ENCODE measurements around the gene MAVS. TPM values are rescaled to one million over a fixed set of nuclear protein-coding genes. Genes with fewer than 3 reads are reported as not detected.

The MAVS gene
- total and polyA plus RNA-seq, 2 donors (not counting 1 experiment from before 2014, with no cell fraction given), result 14.4 to 15.9 TPM

DNA sequence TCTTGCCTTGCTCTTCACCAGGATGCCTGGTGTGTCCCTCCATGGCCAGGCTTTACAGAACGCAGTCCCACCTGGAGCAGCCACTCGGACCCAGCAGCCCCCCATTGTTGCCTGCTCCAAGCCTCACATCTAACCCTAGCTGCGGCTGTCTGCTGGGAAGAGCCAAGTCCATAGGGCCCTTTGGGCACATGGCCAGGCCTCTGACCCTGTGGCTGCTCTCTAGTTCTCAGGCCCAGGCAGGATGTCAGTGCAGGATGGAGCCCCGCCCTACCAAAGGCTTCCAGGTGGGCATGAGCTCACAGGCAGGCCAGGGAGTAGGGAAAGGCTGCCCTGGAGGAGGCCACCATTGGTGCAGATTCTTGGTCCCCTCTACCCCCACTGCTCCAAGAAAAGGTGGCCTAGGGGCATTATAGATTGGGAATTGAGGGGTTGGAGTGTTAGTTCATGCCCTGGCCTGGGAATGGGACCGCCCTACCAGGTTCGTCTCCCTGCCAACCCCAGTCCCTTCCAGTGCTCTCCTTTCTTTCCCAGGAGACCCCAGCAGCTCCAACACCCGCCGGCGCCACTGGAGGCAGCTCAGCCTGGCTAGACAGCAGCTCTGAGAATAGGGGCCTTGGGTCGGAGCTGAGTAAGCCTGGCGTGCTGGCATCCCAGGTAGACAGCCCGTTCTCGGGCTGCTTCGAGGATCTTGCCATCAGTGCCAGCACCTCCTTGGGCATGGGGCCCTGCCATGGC, 18.7 kb downstream of the MAVS start:
- Histone ChIP-seq H3K4me3 (replicated peaks in 1 of 4; ENCODE audit: control extremely low read depth in 1 of 4, insufficient read depth in 1 of 4, low read depth in 3 of 4, low read length in 4 of 4) (no peak overlapping the region), H3K27me3 (ENCODE audit: control insufficient read depth, insufficient read depth, low read length) (no peaks in the 10 kb centered on the region), H3K79me2 (ENCODE audit: control insufficient read depth, insufficient read depth, low read length) (no peaks in the 10 kb centered on the region), H3K9ac (ENCODE audit: insufficient read depth, low read length) (no peak overlapping the region), H3K9me3 (ENCODE audit: control insufficient read depth, insufficient read depth, low read depth, low read length) (no peaks in the 10 kb centered on the region), H4K20me1 (ENCODE audit: control insufficient read depth, extremely low read depth, insufficient read depth, low read length) (no peaks in the 10 kb centered on the region), H3K36me3 (ENCODE audit: control insufficient read depth, insufficient read depth, low read length) (peaks cover 36% of the 10 kb centered on the region), H2AFZ (ENCODE audit: low read length) (no peak overlapping the region), H3K27ac (ENCODE audit: insufficient read depth, low read length) (no peak overlapping the region), H3K4me2 (ENCODE audit: extremely low read depth, insufficient read depth, low read length) (no peak overlapping the region), H3K4me1 (ENCODE audit: control insufficient read depth, extremely low read depth, insufficient read depth, low read length) (no peaks in the 10 kb centered on the region)
- DNase-seq (ENCODE audit: low read depth in 2 of 2), result no peak
- TF ChIP-seq, protein P1, sequence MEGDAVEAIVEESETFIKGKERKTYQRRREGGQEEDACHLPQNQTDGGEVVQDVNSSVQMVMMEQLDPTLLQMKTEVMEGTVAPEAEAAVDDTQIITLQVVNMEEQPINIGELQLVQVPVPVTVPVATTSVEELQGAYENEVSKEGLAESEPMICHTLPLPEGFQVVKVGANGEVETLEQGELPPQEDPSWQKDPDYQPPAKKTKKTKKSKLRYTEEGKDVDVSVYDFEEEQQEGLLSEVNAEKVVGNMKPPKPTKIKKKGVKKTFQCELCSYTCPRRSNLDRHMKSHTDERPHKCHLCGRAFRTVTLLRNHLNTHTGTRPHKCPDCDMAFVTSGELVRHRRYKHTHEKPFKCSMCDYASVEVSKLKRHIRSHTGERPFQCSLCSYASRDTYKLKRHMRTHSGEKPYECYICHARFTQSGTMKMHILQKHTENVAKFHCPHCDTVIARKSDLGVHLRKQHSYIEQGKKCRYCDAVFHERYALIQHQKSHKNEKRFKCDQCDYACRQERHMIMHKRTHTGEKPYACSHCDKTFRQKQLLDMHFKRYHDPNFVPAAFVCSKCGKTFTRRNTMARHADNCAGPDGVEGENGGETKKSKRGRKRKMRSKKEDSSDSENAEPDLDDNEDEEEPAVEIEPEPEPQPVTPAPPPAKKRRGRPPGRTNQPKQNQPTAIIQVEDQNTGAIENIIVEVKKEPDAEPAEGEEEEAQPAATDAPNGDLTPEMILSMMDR (conservative IDR thresholded peaks at IDR 0.05 in 1 of 2, IDR thresholded peaks at IDR 0.05 in 1 of 2; ENCODE audit: low read depth in 1 of 2, low read length in 2 of 2), result no peak

DNA sequence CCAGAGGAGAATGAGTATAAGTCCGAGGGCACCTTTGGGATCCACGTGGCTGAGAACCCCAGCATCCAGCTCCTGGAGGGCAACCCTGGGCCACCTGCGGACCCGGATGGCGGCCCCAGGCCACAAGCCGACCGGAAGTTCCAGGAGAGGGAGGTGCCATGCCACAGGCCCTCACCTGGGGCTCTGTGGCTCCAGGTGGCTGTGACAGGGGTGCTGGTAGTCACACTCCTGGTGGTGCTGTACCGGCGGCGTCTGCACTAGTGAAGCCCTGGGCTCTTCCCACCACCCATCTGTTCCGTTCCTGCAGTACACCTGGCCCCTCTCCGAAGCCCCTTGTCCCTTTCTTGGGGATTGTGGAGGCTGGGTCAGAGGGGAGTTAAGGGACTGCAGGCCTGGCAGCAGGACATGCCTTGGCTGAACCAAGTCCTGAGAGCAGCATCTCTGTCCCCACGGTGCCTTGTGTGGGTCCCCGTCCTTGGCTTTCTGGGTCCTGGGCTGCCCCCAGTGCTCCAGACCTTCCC, 19.3 kb downstream of the MAVS start:
- Histone ChIP-seq H3K4me3 (replicated peaks in 1 of 4; ENCODE audit: control extremely low read depth in 1 of 4, insufficient read depth in 1 of 4, low read depth in 3 of 4, low read length in 4 of 4) (no peak overlapping the region), H3K9ac (ENCODE audit: insufficient read depth, low read length) (no peak overlapping the region), H3K9me3 (ENCODE audit: control insufficient read depth, insufficient read depth, low read depth, low read length) (no peaks in the 10 kb centered on the region), H3K27ac (ENCODE audit: insufficient read depth, low read length) (no peak overlapping the region), H3K4me1 (ENCODE audit: control insufficient read depth, extremely low read depth, insufficient read depth, low read length) (no peaks in the 10 kb centered on the region), H4K20me1 (ENCODE audit: control insufficient read depth, extremely low read depth, insufficient read depth, low read length) (no peaks in the 10 kb centered on the region), H3K4me2 (ENCODE audit: extremely low read depth, insufficient read depth, low read length) (no peak overlapping the region), H3K27me3 (ENCODE audit: control insufficient read depth, insufficient read depth, low read length) (no peaks in the 10 kb centered on the region), H3K36me3 (ENCODE audit: control insufficient read depth, insufficient read depth, low read length) (peaks cover 36% of the 10 kb centered on the region), H3K79me2 (ENCODE audit: control insufficient read depth, insufficient read depth, low read length) (no peaks in the 10 kb centered on the region), H2AFZ (ENCODE audit: low read length) (no peak overlapping the region)
- DNase-seq (ENCODE audit: low read depth in 2 of 2), result no peak
- no peak for TF ChIP-seq EZH2 (IDR thresholded peaks at IDR 0.05; ENCODE audit: low read length, missing control alignments)
- TF ChIP-seq, protein P1 (conservative IDR thresholded peaks at IDR 0.05 in 1 of 2, IDR thresholded peaks at IDR 0.05 in 1 of 2; ENCODE audit: low read depth in 1 of 2, low read length in 2 of 2), result no peak

DNA sequence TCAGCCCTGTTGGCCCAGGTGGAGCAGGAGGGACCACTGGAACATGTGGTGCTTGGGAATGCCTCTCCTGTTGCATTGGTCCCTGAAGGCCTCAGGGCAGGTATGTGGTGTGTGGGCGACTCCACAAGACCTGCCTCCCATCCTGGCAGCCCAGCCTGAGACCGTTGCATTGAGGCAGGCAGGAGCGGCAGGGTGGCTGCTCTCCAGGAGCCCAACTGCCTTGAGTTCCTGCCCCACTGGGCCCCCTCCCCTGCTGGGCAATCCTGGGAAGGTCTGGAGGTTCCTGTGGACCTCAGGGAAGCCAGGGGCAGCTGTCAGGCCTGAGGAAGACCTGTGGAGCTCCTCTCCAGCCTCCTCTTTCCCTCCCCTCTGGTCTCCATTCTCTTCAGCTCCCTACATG, 19.8 kb downstream of the MAVS start:
- no peaks in the 10 kb centered on the region for H3K79me2 ChIP-seq (ENCODE audit: control insufficient read depth, insufficient read depth, low read length)
- DNase-seq (ENCODE audit: low read depth in 2 of 2), result no peak
- H3K36me3 ChIP-seq (ENCODE audit: control insufficient read depth, insufficient read depth, low read length), result peaks cover 36% of the 10 kb centered on the region
- H3K4me1 ChIP-seq (ENCODE audit: control insufficient read depth, extremely low read depth, insufficient read depth, low read length), result no peaks in the 10 kb centered on the region
- no peaks in the 10 kb centered on the region for H3K27me3 ChIP-seq (ENCODE audit: control insufficient read depth, insufficient read depth, low read length)
- no peak overlapping the region for H2AFZ ChIP-seq (ENCODE audit: low read length)
- H3K27ac ChIP-seq (ENCODE audit: insufficient read depth, low read length), result no peak overlapping the region
- TF ChIP-seq, protein P1 (conservative IDR thresholded peaks at IDR 0.05 in 1 of 2, IDR thresholded peaks at IDR 0.05 in 1 of 2; ENCODE audit: low read depth in 1 of 2, low read length in 2 of 2), result no peak
- TF ChIP-seq EZH2 (IDR thresholded peaks at IDR 0.05; ENCODE audit: low read length, missing control alignments), result no peak
- H3K9me3 ChIP-seq (ENCODE audit: control insufficient read depth, insufficient read depth, low read depth, low read length), result no peaks in the 10 kb centered on the region
- no peak overlapping the region for H3K9ac ChIP-seq (ENCODE audit: insufficient read depth, low read length)
- H4K20me1 ChIP-seq (ENCODE audit: control insufficient read depth, extremely low read depth, insufficient read depth, low read length), result no peaks in the 10 kb centered on the region
- no peak overlapping the region for H3K4me3 ChIP-seq (replicated peaks in 1 of 4; ENCODE audit: control extremely low read depth in 1 of 4, insufficient read depth in 1 of 4, low read depth in 3 of 4, low read length in 4 of 4)
- H3K4me2 ChIP-seq (ENCODE audit: extremely low read depth, insufficient read depth, low read length), result no peak overlapping the region

All from fibroblast of lung (primary cell).